ENCODE measurements around the gene STRBP. TPM values are rescaled to one million over a fixed set of nuclear protein-coding genes. Genes with fewer than 3 reads are reported as not detected.

Gene STRBP
- total RNA-seq, 1 experiment from 2014 or later, result 43.1 TPM

Other genes starting within 250 kb of the STRBP start
- gene GPR21, start 234.9 kb downstream of the STRBP start, total RNA-seq (2014; rRNA removed; shearing (Covaris generic)), result not detected in 2 replicates
- 0.11 TPM in 1 of 2 replicates, not detected in the other for gene CRB2, start 87.6 kb upstream of the STRBP start, total RNA-seq (2014; rRNA removed; shearing (Covaris generic))

Data from Daoy (cell line).